ENCODE measurements around the gene ELMO3. TPM values are rescaled to one million over a fixed set of nuclear protein-coding genes. Genes with fewer than 3 reads are reported as not detected.

ELMO3 gene
- total and polyA plus RNA-seq, 2 of the 13 experiments (the other 11 are each of a cell fraction or from before 2014, with no cell fraction given), result 2.6 to 4.0 TPM

DNA sequence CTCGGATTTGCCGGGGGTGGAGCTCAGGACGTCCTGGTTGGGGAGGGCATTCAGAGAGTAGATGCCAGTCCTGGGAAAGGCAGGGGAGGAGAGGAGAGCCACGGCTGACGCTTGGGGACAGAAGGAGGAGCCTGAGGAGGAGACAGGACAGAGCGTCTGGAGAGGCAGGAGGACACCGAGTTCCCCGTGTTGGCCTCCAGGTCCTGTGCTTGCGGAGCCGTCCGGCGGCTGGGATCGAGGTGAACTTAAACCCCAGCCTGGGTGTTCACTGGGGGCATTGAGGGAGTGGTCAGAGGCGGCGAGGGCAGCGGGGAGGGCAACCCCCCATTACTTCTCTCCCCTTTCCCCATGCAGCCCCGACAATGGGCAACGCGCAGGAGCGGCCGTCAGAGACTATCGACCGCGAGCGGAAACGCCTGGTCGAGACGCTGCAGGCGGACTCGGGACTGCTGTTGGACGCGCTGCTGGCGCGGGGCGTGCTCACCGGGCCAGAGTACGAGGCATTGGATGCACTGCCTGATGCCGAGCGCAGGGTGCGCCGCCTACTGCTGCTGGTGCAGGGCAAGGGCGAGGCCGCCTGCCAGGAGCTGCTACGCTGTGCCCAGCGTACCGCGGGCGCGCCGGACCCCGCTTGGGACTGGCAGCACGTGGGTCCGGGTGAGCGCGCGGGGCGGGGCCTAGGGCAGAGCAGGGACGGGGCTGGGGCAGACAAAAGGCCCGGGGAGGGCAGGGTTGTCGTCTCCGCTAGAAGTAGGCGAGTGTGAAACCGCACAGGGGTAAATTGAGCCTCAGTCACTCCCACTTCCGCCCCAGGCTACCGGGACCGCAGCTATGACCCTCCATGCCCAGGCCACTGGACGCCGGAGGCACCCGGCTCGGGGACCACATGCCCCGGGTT, 24.9 kb upstream of the ELMO3 start (continued):
- TF ChIP-seq, protein P1, sequence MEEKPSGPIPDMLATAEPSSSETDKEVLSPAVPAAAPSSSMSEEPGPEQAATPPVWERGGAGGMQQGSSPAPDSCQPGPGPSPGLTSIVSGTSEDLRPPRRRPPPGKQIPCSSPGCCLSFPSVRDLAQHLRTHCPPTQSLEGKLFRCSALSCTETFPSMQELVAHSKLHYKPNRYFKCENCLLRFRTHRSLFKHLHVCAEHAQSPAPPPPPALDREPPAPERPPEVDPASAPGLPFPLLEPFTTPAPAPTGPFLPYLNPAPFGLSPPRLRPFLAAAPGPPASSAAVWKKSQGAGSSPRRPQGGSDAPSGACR (CRISPR knock-in tag; IDR thresholded peaks at IDR 0.05), result peak; percentile 88
- TF ChIP-seq, protein P2, sequence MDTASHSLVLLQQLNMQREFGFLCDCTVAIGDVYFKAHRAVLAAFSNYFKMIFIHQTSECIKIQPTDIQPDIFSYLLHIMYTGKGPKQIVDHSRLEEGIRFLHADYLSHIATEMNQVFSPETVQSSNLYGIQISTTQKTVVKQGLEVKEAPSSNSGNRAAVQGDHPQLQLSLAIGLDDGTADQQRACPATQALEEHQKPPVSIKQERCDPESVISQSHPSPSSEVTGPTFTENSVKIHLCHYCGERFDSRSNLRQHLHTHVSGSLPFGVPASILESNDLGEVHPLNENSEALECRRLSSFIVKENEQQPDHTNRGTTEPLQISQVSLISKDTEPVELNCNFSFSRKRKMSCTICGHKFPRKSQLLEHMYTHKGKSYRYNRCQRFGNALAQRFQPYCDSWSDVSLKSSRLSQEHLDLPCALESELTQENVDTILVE (CRISPR knock-in tag; IDR thresholded peaks at IDR 0.05), result 0 out of 2 replicates have a peak, but pooled peaks have one; percentile 61
- TF ChIP-seq, protein P3, sequence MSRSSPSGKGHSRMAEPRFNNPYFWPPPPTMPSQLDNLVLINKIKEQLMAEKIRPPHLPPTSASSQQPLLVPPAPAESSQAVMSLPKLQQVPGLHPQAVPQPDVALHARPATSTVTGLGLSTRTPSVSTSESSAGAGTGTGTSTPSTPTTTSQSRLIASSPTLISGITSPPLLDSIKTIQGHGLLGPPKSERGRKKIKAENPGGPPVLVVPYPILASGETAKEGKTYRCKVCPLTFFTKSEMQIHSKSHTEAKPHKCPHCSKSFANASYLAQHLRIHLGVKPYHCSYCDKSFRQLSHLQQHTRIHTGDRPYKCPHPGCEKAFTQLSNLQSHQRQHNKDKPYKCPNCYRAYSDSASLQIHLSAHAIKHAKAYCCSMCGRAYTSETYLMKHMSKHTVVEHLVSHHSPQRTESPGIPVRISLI (CRISPR knock-in tag; IDR thresholded peaks at IDR 0.05; ENCODE audit: borderline replicate concordance), result peak; percentile 36; the same call in 1 of the 2 replicates
- TF ChIP-seq ZNF777 (CRISPR knock-in tag; IDR thresholded peaks at IDR 0.05) (peak; percentile 89), RBAK (CRISPR knock-in tag; IDR thresholded peaks at IDR 0.05) (peak; percentile 66; the same call in 1 of the 2 replicates), ESRRA (CRISPR knock-in tag; IDR thresholded peaks at IDR 0.05; ENCODE audit: low read depth) (peak; percentile 34; the same call in 1 of the 2 replicates), ZNF24 (IDR thresholded peaks at IDR 0.05) (no peak), EP300 (IDR thresholded peaks at IDR 0.05; ENCODE audit: low read depth in 2 of 2, low read length in 2 of 2) (no peak), EP300 (CRISPR knock-in tag; IDR thresholded peaks at IDR 0.05; ENCODE audit: borderline replicate concordance) (no peak), SRF (IDR thresholded peaks at IDR 0.05; ENCODE audit: low read depth, low read length) (no peak), SRSF9 (IDR thresholded peaks at IDR 0.05; ENCODE audit: borderline replicate concordance, insufficient read depth, low read depth, low read length, poor library complexity, severe bottlenecking) (no peak), ZBTB38 (CRISPR knock-in tag; IDR thresholded peaks at IDR 0.05) (peak; percentile 98)
- TF ChIP-seq, protein P4, sequence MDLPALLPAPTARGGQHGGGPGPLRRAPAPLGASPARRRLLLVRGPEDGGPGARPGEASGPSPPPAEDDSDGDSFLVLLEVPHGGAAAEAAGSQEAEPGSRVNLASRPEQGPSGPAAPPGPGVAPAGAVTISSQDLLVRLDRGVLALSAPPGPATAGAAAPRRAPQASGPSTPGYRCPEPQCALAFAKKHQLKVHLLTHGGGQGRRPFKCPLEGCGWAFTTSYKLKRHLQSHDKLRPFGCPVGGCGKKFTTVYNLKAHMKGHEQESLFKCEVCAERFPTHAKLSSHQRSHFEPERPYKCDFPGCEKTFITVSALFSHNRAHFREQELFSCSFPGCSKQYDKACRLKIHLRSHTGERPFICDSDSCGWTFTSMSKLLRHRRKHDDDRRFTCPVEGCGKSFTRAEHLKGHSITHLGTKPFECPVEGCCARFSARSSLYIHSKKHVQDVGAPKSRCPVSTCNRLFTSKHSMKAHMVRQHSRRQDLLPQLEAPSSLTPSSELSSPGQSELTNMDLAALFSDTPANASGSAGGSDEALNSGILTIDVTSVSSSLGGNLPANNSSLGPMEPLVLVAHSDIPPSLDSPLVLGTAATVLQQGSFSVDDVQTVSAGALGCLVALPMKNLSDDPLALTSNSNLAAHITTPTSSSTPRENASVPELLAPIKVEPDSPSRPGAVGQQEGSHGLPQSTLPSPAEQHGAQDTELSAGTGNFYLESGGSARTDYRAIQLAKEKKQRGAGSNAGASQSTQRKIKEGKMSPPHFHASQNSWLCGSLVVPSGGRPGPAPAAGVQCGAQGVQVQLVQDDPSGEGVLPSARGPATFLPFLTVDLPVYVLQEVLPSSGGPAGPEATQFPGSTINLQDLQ (CRISPR knock-in tag; IDR thresholded peaks at IDR 0.05), result peak; percentile 78; the same call in 1 of the 2 replicates
- TF ChIP-seq, protein P5, sequence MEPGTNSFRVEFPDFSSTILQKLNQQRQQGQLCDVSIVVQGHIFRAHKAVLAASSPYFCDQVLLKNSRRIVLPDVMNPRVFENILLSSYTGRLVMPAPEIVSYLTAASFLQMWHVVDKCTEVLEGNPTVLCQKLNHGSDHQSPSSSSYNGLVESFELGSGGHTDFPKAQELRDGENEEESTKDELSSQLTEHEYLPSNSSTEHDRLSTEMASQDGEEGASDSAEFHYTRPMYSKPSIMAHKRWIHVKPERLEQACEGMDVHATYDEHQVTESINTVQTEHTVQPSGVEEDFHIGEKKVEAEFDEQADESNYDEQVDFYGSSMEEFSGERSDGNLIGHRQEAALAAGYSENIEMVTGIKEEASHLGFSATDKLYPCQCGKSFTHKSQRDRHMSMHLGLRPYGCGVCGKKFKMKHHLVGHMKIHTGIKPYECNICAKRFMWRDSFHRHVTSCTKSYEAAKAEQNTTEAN (CRISPR knock-in tag; conservative IDR thresholded peaks at IDR 0.05), result no peak; the same call in 1 of the 2 replicates

All from HepG2 (cell line).